H1 (cell line): ENCODE measurements around the gene FRS2. TPM values are rescaled to one million over a fixed set of nuclear protein-coding genes. Genes with fewer than 3 reads are reported as not detected.

Experiments used
- HDAC2 ChIP-seq, 2 experiments: fragments of 300-600 bp in 1 of 2; sonication (generic) in 1 of 2; IDR thresholded peaks; 2 replicates each; pipeline ENCODE4 v1.6.1; 2011 to 2012; ENCODE audit warnings: low read depth in 2 of 2, low read length in 2 of 2, mild to moderate bottlenecking in 2 of 2, moderate library complexity in 2 of 2, borderline replicate concordance in 1 of 2, inconsistent platforms in 1 of 2
- MAX ChIP-seq: IDR thresholded peaks from 2 replicates; pipeline ENCODE4 v1.6.1; 2012; ENCODE audit warnings: inconsistent platforms
- RNF2 ChIP-seq: fragments of 200-900, 300-1000 bp; sonication (generic); IDR thresholded peaks from 2 replicates; pipeline ENCODE4 v1.7.1; 2016; ENCODE audit warnings: borderline replicate concordance, low read depth, mild to moderate bottlenecking, antibody characterized with exemption, low read length; ENCODE audit not compliant: poor library complexity, severe bottlenecking; ENCODE audit errors: missing control alignments
- SIN3A ChIP-seq, 2 experiments: IDR thresholded peaks in 1 of 2; conservative IDR thresholded peaks in 1 of 2; 2 replicates each; pipeline ENCODE4 v1.6.1; 2011 to 2012; ENCODE audit warnings: low read length in 2 of 2, improper control_type of control experiment in 1 of 2, low read depth in 1 of 2, mild to moderate bottlenecking in 1 of 2
- polyA plus RNA-seq, 7 experiments: library from polyadenylated mRNA; depleted of rRNA in 3 of 7; stranded (reverse) in 5 of 7; unstranded in 2 of 7; fragments of >200 nt in 5 of 7; fragments of 200-250 nt in 2 of 7; gene quantifications; 1 replicate in 5 of 7; 2 replicates in 1 of 7; 4 replicates in 1 of 7; pipeline versions ENCODE4 v1.2.1 to v1.2.3, GENCODE V29; 2011 to 2013; ENCODE audit warnings: missing spikeins in 2 of 7, mixed read lengths in 2 of 7
- total RNA-seq: library from RNA; stranded (reverse); fragmentation: NEBNext Ultra II Directional; extraction: Animal tissue kit (Norgen Biotek cat#: 25700); gene quantifications from 2 replicates; pipeline ENCODE4 v1.2.1, GENCODE V29; 2021

The FRS2 gene
- total and polyA plus RNA-seq, 2 of the 8 experiments (the other 6 are each of a cell fraction or from before 2014, with no cell fraction given), result 10.3 to 35.8 TPM

- TF ChIP-seq MAX, result no peak
- TF ChIP-seq HDAC2 (IDR thresholded peaks at IDR 0.05; ENCODE audit: borderline replicate concordance in 1 of 2, low read depth in 2 of 2, low read length in 2 of 2), result no peak
- no peak for TF ChIP-seq SIN3A (conservative IDR thresholded peaks at IDR 0.05 in 1 of 2, IDR thresholded peaks at IDR 0.05 in 1 of 2; ENCODE audit: low read depth in 1 of 2, low read length in 2 of 2)
- TF ChIP-seq RNF2, result no peak
- TF ChIP-seq, all 59 proteins: peak for 0
Observed at GRCh38 chr12:69589082-69589481, 118.9 kb downstream of the FRS2 start (continued).
